ENCODE measurements around the gene ST7. TPM values are rescaled to one million over a fixed set of nuclear protein-coding genes. Genes with fewer than 3 reads are reported as not detected.

Gene ST7
- total and polyA plus RNA-seq, 2 donors (not counting 3 experiments of a cell fraction or from before 2014, with no cell fraction given): 18.6 to 24.9 TPM

GRCh38 chr7:117241088-117241487, 287.8 kb downstream of the ST7 start:
- dilution Hi-C loops (cut with MboI; ENCODE audit: extremely low pct_ligation_motif_present, low sequenced_read_pairs): no loop called here

More at GRCh38 chr7:117241088-117241487, 287.8 kb downstream of the ST7 start:
- Histone ChIP-seq H3K4me1 (ENCODE audit: control insufficient read depth, extremely low read depth, insufficient read depth, low read length) (no peaks in the 10 kb centered on the region), H4K20me1 (replicated peaks; ENCODE audit: control insufficient read depth, extremely low read depth, insufficient read depth, low read length) (no peaks in the 10 kb centered on the region), H3K9ac (replicated peaks; ENCODE audit: extremely low read depth, insufficient read depth, low read length) (no peak overlapping the region), H3K27ac (ENCODE audit: insufficient read depth, low read depth, low read length) (no peak overlapping the region), H2AFZ (ENCODE audit: low read depth, low read length) (no peak overlapping the region), H3K4me2 (ENCODE audit: insufficient read depth, low read length) (no peak overlapping the region), H3K27me3 (ENCODE audit: control insufficient read depth in 2 of 2, insufficient read depth in 2 of 2, low read length in 2 of 2) (peaks cover 2 to 3% of the 10 kb centered on the region in 2 experiments), H3K36me3 (ENCODE audit: control insufficient read depth in 2 of 2, extremely low read depth in 1 of 2, insufficient read depth in 2 of 2, low read length in 2 of 2) (no peaks in the 10 kb centered on the region), H3K9me1 (replicated peaks; ENCODE audit: control insufficient read depth, extremely low read depth, insufficient read depth, low read length) (no peaks in the 10 kb centered on the region), H3K79me2 (ENCODE audit: control insufficient read depth, insufficient read depth, low read length) (no peaks in the 10 kb centered on the region), H3K4me3 (replicated peaks in 1 of 3; ENCODE audit: insufficient read depth in 1 of 3, low read depth in 1 of 3, low read length in 3 of 3) (no peak overlapping the region), H3K9me3 (replicated peaks; ENCODE audit: control insufficient read depth, insufficient read depth, low read length) (no peaks in the 10 kb centered on the region)
- BruUV-seq (replicated peaks): no TSS peak
- FAIRE-seq: no peak
- POLR2A ChIA-PET: no interaction called here
- CTCF ChIA-PET: no interaction called here
- DNase-seq (ENCODE audit: low read depth, low spot score): no peak
- intact Hi-C loops (cut with micrococcal nuclease): no loop called here
- TF ChIP-seq MYC (IDR thresholded peaks at IDR 0.05; ENCODE audit: low read depth, low read length) (no peak), JUN (IDR thresholded peaks at IDR 0.05; ENCODE audit: borderline replicate concordance, insufficient read depth, insufficient read length, low read depth) (no peak), POLR2AphosphoS5 (IDR thresholded peaks at IDR 0.05; ENCODE audit: insufficient read depth, low read depth, low read length) (no peak), EZH2 (IDR thresholded peaks at IDR 0.05; ENCODE audit: borderline replicate concordance, low read depth, low read length, severe bottlenecking) (no peak), FOS (IDR thresholded peaks at IDR 0.05; ENCODE audit: borderline replicate concordance, insufficient read depth, low read length) (no peak), GATA2 (IDR thresholded peaks at IDR 0.05; ENCODE audit: insufficient read depth, insufficient read length, low read depth, low read length) (no peak), POLR2A (IDR thresholded peaks at IDR 0.05; ENCODE audit: low read depth, low read length) (no peak)
- TF ChIP-seq, protein P1, sequence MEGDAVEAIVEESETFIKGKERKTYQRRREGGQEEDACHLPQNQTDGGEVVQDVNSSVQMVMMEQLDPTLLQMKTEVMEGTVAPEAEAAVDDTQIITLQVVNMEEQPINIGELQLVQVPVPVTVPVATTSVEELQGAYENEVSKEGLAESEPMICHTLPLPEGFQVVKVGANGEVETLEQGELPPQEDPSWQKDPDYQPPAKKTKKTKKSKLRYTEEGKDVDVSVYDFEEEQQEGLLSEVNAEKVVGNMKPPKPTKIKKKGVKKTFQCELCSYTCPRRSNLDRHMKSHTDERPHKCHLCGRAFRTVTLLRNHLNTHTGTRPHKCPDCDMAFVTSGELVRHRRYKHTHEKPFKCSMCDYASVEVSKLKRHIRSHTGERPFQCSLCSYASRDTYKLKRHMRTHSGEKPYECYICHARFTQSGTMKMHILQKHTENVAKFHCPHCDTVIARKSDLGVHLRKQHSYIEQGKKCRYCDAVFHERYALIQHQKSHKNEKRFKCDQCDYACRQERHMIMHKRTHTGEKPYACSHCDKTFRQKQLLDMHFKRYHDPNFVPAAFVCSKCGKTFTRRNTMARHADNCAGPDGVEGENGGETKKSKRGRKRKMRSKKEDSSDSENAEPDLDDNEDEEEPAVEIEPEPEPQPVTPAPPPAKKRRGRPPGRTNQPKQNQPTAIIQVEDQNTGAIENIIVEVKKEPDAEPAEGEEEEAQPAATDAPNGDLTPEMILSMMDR (IDR thresholded peaks at IDR 0.05; ENCODE audit: extremely low read depth in 1 of 2, insufficient read depth in 1 of 2, low read depth in 1 of 2, low read length in 2 of 2): no peak
- TF ChIP-seq, protein P2, sequence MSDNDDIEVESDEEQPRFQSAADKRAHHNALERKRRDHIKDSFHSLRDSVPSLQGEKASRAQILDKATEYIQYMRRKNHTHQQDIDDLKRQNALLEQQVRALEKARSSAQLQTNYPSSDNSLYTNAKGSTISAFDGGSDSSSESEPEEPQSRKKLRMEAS (IDR thresholded peaks at IDR 0.05; ENCODE audit: insufficient read depth, insufficient read length): no peak

Data from endothelial cell of umbilical vein (primary cell).